ENCODE measurements around the gene SELENON.
A peak's percentile ranks its signal among the peaks of the same experiment; 100 is the strongest.

SELENON gene

DNA sequence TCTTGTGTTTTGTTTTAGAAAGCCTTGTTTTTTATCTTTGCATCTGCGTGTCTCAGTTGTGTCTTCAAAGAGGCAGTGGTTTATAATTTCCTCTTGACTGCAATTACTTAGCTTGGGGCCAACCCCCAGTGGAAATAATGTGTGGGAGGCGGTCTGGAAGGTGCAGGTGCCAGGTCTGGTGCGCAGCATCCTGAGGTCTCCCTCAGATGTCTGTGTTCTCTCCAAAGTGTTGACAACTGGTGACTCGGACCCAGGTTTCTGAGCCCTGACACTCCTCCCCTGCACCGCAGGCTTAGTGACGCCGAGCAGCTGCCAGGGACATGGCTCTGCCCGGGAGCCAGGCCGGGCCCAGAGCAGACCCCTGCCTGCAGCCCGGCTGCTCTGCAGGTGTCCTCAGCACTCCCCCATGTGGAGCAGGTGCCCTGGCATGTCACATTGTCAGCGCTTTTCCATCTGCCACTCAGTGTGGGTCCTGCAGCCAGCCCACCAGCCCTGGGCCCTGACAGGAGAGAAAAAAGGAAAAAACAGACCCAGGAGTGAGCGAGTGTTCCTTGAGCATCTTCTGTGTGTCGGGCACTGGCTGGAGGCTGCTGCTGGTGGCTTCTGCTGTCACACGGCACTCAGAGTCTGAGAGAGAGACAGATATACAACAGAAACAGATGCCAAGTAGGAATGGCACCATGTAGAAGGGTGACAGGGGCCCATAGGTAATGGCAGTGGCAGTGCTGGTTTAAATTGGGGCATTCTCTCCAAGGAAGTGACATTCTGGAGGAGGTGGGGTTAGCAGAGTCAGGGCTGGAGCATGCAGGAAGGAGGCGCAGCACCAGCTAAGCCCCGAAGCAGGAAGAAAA lies 24.8 kb upstream of the SELENON start:
- no peak overlapping the region for H3K4me3 ChIP-seq (ENCODE audit: low read length)
- no peak for TF ChIP-seq CTCF (IDR thresholded peaks at IDR 0.05; ENCODE audit: insufficient read depth, low read depth, low read length, missing control alignments)
- DNase-seq (ENCODE audit: low read depth), result no peak

DNA sequence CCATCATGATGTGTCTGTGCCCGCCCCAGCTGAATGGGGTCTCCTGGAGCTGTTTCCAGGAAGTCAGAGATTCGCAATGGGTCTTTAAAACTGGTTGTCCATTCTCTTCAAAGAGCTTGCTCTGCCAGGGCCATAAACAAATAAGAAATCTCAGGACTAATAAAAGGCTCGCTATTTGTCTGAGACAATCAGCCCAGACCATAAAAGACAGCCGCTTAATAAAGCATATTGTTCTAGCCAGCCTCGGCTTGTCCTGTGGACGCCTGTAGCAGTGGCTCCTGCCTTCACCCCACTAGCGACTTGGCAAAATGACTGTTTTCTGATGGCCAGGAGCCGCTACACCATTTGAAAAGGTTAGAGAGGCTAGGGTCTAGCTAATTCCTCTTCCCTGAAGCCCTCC lies 20.6 kb upstream of the SELENON start:
- no peak overlapping the region for H3K4me3 ChIP-seq (ENCODE audit: low read length)
- DNase-seq (ENCODE audit: low read depth), result no peak
- TF ChIP-seq CTCF (IDR thresholded peaks at IDR 0.05; ENCODE audit: insufficient read depth, low read depth, low read length, missing control alignments), result no peak

GRCh38 chr1:25779894-25780293 lies 20.1 kb upstream of the SELENON start:
- no peak for DNase-seq (ENCODE audit: low read depth)
- H3K4me3 ChIP-seq (ENCODE audit: low read length), result no peak overlapping the region
- TF ChIP-seq CTCF (IDR thresholded peaks at IDR 0.05; ENCODE audit: insufficient read depth, low read depth, low read length, missing control alignments), result no peak

DNA sequence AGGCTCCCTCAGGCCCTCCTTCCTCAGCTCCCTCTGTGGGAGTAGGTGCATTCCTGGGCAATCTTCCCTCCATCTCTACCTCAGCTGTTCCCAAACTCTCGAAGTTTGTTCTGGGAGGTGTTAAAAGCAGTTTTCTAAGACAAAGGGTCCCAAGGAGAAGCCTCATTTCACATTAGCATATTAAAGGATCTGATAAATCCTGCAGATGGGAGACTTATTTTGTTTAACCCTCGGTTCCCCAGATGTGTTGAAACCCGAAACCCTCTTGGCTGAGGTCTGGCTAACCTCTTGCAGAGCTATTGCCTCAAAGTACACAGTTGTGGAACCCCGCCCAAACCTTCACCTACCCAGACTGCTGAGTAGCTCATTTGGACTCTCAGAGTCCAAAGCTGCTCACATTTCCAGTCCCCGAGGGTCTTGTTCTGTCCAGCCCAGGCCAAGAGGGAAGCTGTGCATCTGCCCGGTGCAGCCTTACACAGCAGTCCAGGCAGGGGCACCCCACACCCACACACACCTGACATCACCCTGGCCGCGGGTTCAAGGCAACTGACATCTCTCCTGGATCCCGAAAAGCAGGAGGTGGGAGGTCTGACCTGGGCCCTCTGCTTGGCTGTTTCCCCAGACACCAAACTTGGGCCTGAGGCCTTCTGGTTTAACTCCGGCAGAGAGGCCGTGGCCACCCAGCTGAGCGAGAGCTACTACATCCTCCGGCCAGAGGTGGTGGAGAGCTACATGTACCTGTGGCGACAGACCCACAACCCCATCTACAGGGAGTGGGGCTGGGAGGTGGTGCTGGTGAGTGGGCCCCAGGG lies 19.5 kb upstream of the SELENON start:
- peak; percentile 42 for DNase-seq (ENCODE audit: low read depth)
- no peak for TF ChIP-seq CTCF (IDR thresholded peaks at IDR 0.05; ENCODE audit: insufficient read depth, low read depth, low read length, missing control alignments)
- no peak overlapping the region for H3K4me3 ChIP-seq (ENCODE audit: low read length)

DNA sequence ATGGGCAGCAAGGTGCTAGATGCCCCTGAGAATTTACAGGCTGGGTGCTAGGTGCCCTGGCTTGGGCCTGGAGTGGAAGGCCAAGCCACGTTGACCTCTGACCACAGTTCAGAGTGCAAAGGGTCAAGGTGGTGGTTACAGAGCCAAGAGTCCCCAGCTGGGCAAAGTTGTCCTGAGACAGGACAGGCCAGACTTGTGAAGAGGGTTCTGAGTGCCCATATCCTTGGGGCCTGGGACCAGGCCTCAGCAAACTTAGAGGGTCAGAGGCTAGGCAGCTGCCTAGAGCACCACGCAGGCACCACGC lies 18.9 kb upstream of the SELENON start:
- H3K4me3 ChIP-seq (ENCODE audit: low read length), result no peak overlapping the region
- no peak for DNase-seq (ENCODE audit: low read depth)
- no peak for TF ChIP-seq CTCF (IDR thresholded peaks at IDR 0.05; ENCODE audit: insufficient read depth, low read depth, low read length, missing control alignments)

DNA sequence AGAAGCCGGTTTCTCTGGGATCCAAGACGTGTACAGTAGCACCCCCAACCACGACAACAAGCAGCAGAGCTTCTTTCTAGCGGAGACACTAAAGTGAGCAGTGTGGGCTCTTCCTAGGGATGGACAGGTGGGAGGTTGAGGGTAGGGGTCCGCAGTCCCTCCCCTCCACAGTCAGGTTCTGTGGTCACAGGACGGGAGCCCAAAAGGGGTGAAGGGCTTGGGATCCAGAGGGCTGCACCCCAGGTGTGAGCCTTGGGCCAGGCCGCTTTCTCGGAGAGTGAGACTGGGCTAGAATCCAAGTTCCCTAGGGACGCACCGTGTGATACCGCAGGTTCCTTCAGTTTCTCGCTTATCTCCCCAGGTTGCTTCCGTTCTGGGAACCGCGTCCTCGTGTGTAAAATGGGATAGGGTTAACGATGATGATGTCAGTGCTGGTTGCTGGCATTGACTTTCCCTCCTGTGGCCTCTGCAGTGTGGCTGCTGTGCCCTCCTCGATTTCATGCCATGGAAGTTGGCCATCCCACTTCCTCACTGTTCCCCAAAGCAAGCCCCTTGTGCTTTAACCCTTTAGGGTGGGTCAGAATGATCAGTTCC lies 17.3 kb upstream of the SELENON start:
- no peak for DNase-seq (ENCODE audit: low read depth)
- TF ChIP-seq CTCF (IDR thresholded peaks at IDR 0.05; ENCODE audit: insufficient read depth, low read depth, low read length, missing control alignments), result no peak
- no peak overlapping the region for H3K4me3 ChIP-seq (ENCODE audit: low read length)
